ENCODE results near the gene MOB3B.

GRCh38 chr9:27372615-27373014 is 157.0 kb downstream of the MOB3B start:
- TF ChIP-seq RB1 (IDR thresholded peaks at IDR 0.05; ENCODE audit: borderline replicate concordance) = no peak
- no peak for TF ChIP-seq ZNF592 (IDR thresholded peaks at IDR 0.05)
- TF ChIP-seq POLR2A (IDR thresholded peaks at IDR 0.05; ENCODE audit: low read depth, low read length) = no peak
- TF ChIP-seq EZH2 (IDR thresholded peaks at IDR 0.05; ENCODE audit: borderline replicate concordance, control insufficient read depth, low read depth, low read length) = no peak
- TF ChIP-seq USF1 (IDR thresholded peaks at IDR 0.05; ENCODE audit: borderline replicate concordance, extremely low read length, insufficient read depth, low read depth, low read length) = no peak
- no peak for TF ChIP-seq E2F4 (IDR thresholded peaks at IDR 0.05; ENCODE audit: low read depth, low read length)
- TF ChIP-seq SIN3A (IDR thresholded peaks at IDR 0.05; ENCODE audit: low read depth, low read length) = no peak
- TF ChIP-seq CTCF (IDR thresholded peaks at IDR 0.05 in 2 of 3, conservative IDR thresholded peaks at IDR 0.05 in 1 of 3; ENCODE audit: control insufficient read depth in 2 of 3, extremely low read depth in 1 of 3, insufficient read depth in 1 of 3, low read depth in 3 of 3, low read length in 3 of 3) = no peak
- TF ChIP-seq RFX5 (IDR thresholded peaks at IDR 0.05; ENCODE audit: low read depth, low read length) = no peak

Data from GM12878 (cell line).